Activated naive CD8-positive, alpha-beta T cell (primary cell): Measurements from ENCODE around the gene EIF4A2.

Experiments used
- H3K27ac Mint-ChIP-seq: one replicate; pipeline ENCODE4 v1.8.0; 2021; ENCODE audit warnings: mixed read lengths
- H3K27me3 Mint-ChIP-seq: one replicate; pipeline ENCODE4 v1.8.0; 2021; ENCODE audit warnings: mixed read lengths
- H3K36me3 Mint-ChIP-seq: one replicate; pipeline ENCODE4 v1.8.0; 2021; ENCODE audit warnings: mixed read lengths
- H3K4me1 Mint-ChIP-seq: one replicate; pipeline ENCODE4 v1.8.0; 2021; ENCODE audit warnings: low read depth, mixed read lengths
- H3K4me3 Mint-ChIP-seq: one replicate; pipeline ENCODE4 v1.8.0; 2021; ENCODE audit warnings: mild to moderate bottlenecking, mixed read lengths
- H3K9me3 Mint-ChIP-seq: one replicate; pipeline ENCODE4 v1.8.0; 2021; ENCODE audit warnings: low read depth, mixed read lengths

Gene EIF4A2

GRCh38 chr3:186783058-186783730 lies at the start of gene EIF4A2:
Gene EIF4A2 (plus strand): TSS chr3:186783577. CDS start chr3:186783611, 34 bp downstream.
- Mint-ChIP-seq H3K4me1 (peaks cover 28% of the 10 kb centered on the region), H3K27me3 (no peaks in the 10 kb centered on the region), H3K36me3 (peaks cover 41% of the 10 kb centered on the region), H3K27ac (peak within 1 kb of the TSS; percentile 100), H3K4me3 (peak within 1 kb of the TSS; percentile 99), H3K9me3 (no peaks in the 10 kb centered on the region)

GRCh38 chr3:186742618-186743380 lies 40.6 kb upstream of the EIF4A2 start:
- Mint-ChIP-seq H3K4me3 (no peak overlapping the region), H3K9me3 (no peaks in the 10 kb centered on the region), H3K36me3 (peaks cover 24% of the 10 kb centered on the region), H3K27ac (no peak overlapping the region), H3K27me3 (no peaks in the 10 kb centered on the region), H3K4me1 (peaks cover 3% of the 10 kb centered on the region)

GRCh38 chr3:186743666-186744065 lies 39.7 kb upstream of the EIF4A2 start:
- Mint-ChIP-seq H3K36me3 (peaks cover 24% of the 10 kb centered on the region), H3K27ac (no peak overlapping the region), H3K9me3 (no peaks in the 10 kb centered on the region), H3K4me1 (peaks cover 3% of the 10 kb centered on the region), H3K27me3 (no peaks in the 10 kb centered on the region), H3K4me3 (no peak overlapping the region)

- Mint-ChIP-seq H3K27me3 (no peaks in the 10 kb centered on the region), H3K4me3 (no peak overlapping the region), H3K9me3 (no peaks in the 10 kb centered on the region), H3K27ac (no peak overlapping the region), H3K4me1 (peaks cover 3% of the 10 kb centered on the region), H3K36me3 (peaks cover 15% of the 10 kb centered on the region)
Observed at GRCh38 chr3:186746008-186746407, 37.4 kb upstream of the EIF4A2 start.

- Mint-ChIP-seq H3K4me3 (no peak overlapping the region), H3K27ac (no peak overlapping the region), H3K9me3 (no peaks in the 10 kb centered on the region), H3K4me1 (peaks cover 9% of the 10 kb centered on the region), H3K36me3 (peaks cover 3% of the 10 kb centered on the region), H3K27me3 (no peaks in the 10 kb centered on the region)
Observed at GRCh38 chr3:186750316-186750715, 33.1 kb upstream of the EIF4A2 start.

GRCh38 chr3:186751480-186751879 lies 31.9 kb upstream of the EIF4A2 start:
- no peaks in the 10 kb centered on the region for H3K27me3 Mint-ChIP-seq
- H3K4me1 Mint-ChIP-seq, result peaks cover 7% of the 10 kb centered on the region
- H3K36me3 Mint-ChIP-seq, result no peaks in the 10 kb centered on the region
- no peak overlapping the region for H3K4me3 Mint-ChIP-seq
- no peak overlapping the region for H3K27ac Mint-ChIP-seq
- H3K9me3 Mint-ChIP-seq, result no peaks in the 10 kb centered on the region

- Mint-ChIP-seq H3K4me3 (no peak overlapping the region), H3K36me3 (no peaks in the 10 kb centered on the region), H3K4me1 (peaks cover 7% of the 10 kb centered on the region), H3K27ac (no peak overlapping the region), H3K27me3 (no peaks in the 10 kb centered on the region), H3K9me3 (no peaks in the 10 kb centered on the region)
Observed at GRCh38 chr3:186754006-186754405, 29.4 kb upstream of the EIF4A2 start.

GRCh38 chr3:186754871-186755270 lies 28.5 kb upstream of the EIF4A2 start:
- Mint-ChIP-seq H3K27me3 (no peaks in the 10 kb centered on the region), H3K27ac (no peak overlapping the region), H3K4me3 (no peak overlapping the region), H3K9me3 (no peaks in the 10 kb centered on the region), H3K36me3 (no peaks in the 10 kb centered on the region), H3K4me1 (peaks cover 8% of the 10 kb centered on the region)

GRCh38 chr3:186757214-186757613 lies 26.2 kb upstream of the EIF4A2 start:
- H3K27ac Mint-ChIP-seq, result no peak overlapping the region
- H3K4me3 Mint-ChIP-seq, result no peak overlapping the region
- H3K4me1 Mint-ChIP-seq, result peaks cover 13% of the 10 kb centered on the region
- no peaks in the 10 kb centered on the region for H3K9me3 Mint-ChIP-seq
- H3K27me3 Mint-ChIP-seq, result no peaks in the 10 kb centered on the region
- H3K36me3 Mint-ChIP-seq, result peaks cover 9% of the 10 kb centered on the region

- Mint-ChIP-seq H3K9me3 (no peaks in the 10 kb centered on the region), H3K36me3 (peaks cover 9% of the 10 kb centered on the region), H3K4me1 (peaks cover 13% of the 10 kb centered on the region), H3K4me3 (no peak overlapping the region), H3K27ac (no peak overlapping the region), H3K27me3 (no peaks in the 10 kb centered on the region)
Observed at GRCh38 chr3:186757686-186758220, 25.6 kb upstream of the EIF4A2 start.

GRCh38 chr3:186759231-186759930 lies 24.0 kb upstream of the EIF4A2 start:
- H3K27me3 Mint-ChIP-seq, result no peaks in the 10 kb centered on the region
- peaks cover 6% of the 10 kb centered on the region for H3K4me1 Mint-ChIP-seq
- no peak overlapping the region for H3K27ac Mint-ChIP-seq
- no peaks in the 10 kb centered on the region for H3K9me3 Mint-ChIP-seq
- H3K36me3 Mint-ChIP-seq, result peaks cover 9% of the 10 kb centered on the region
- no peak overlapping the region for H3K4me3 Mint-ChIP-seq

GRCh38 chr3:186760141-186760833 lies 23.1 kb upstream of the EIF4A2 start:
- Mint-ChIP-seq H3K36me3 (peaks cover 9% of the 10 kb centered on the region), H3K4me3 (no peak overlapping the region), H3K27me3 (no peaks in the 10 kb centered on the region), H3K9me3 (no peaks in the 10 kb centered on the region), H3K27ac (no peak overlapping the region), H3K4me1 (peaks cover 6% of the 10 kb centered on the region)

GRCh38 chr3:186760897-186761447 lies 22.4 kb upstream of the EIF4A2 start:
- no peaks in the 10 kb centered on the region for H3K9me3 Mint-ChIP-seq
- no peaks in the 10 kb centered on the region for H3K27me3 Mint-ChIP-seq
- H3K4me1 Mint-ChIP-seq, result peaks cover 6% of the 10 kb centered on the region
- peaks cover 9% of the 10 kb centered on the region for H3K36me3 Mint-ChIP-seq
- no peak overlapping the region for H3K4me3 Mint-ChIP-seq
- H3K27ac Mint-ChIP-seq, result no peak overlapping the region

- Mint-ChIP-seq H3K9me3 (no peaks in the 10 kb centered on the region), H3K4me1 (peaks cover 13% of the 10 kb centered on the region), H3K4me3 (peak overlapping the region; percentile 93), H3K27ac (peak overlapping the region; percentile 99), H3K27me3 (no peaks in the 10 kb centered on the region), H3K36me3 (no peaks in the 10 kb centered on the region)
Observed at GRCh38 chr3:186772281-186772694, 11.1 kb upstream of the EIF4A2 start.
